Thymus (tissue), 11 donors: ENCODE data around the gene SOS1. TPM values are rescaled to one million over a fixed set of nuclear protein-coding genes. Genes with fewer than 3 reads are reported as not detected.
A peak's percentile ranks its signal among the peaks of the same experiment; 100 is the strongest.

Experiments
- DNase-seq, 9 donors: peaks; one replicate each; pipeline ENCODE4 v3.0.0-alpha.2; 2013; ENCODE audit warnings: low spot score in 9 of 9, low read depth in 6 of 9, missing footprints in 1 of 9
- H3K27ac ChIP-seq, 2 donors: one replicate each; pipeline ENCODE4 v1.5.1; 2013; ENCODE audit warnings: control low read depth in 1 of 2, low read depth in 1 of 2, low read length in 1 of 2, mild to moderate bottlenecking in 1 of 2, moderate library complexity in 1 of 2
- H3K27me3 ChIP-seq, 2 donors: one replicate each; pipeline ENCODE4 v1.5.1; 2013; ENCODE audit warnings: low read length in 1 of 2; ENCODE audit not compliant: control insufficient read depth in 2 of 2, insufficient read depth in 1 of 2
- H3K36me3 ChIP-seq, 2 donors: one replicate each; pipeline ENCODE4 v1.5.1; 2013; ENCODE audit warnings: low read length in 1 of 2, mild to moderate bottlenecking in 1 of 2, moderate library complexity in 1 of 2; ENCODE audit not compliant: control insufficient read depth in 2 of 2, insufficient read depth in 2 of 2
- H3K4me1 ChIP-seq, 2 donors: one replicate each; pipeline ENCODE4 v1.5.1; 2013; ENCODE audit warnings: low read length in 2 of 2; ENCODE audit not compliant: control insufficient read depth in 2 of 2, insufficient read depth in 2 of 2
- H3K4me3 ChIP-seq, 2 donors: one replicate each; pipeline ENCODE4 v1.5.1; 2013; ENCODE audit warnings: low read length in 2 of 2, control low read depth in 1 of 2, mild to moderate bottlenecking in 1 of 2
- H3K9me3 ChIP-seq, 2 donors: one replicate each; pipeline ENCODE4 v1.5.1; 2013; ENCODE audit warnings: low read length in 1 of 2, mild to moderate bottlenecking in 1 of 2; ENCODE audit not compliant: control insufficient read depth in 2 of 2, insufficient read depth in 1 of 2
- WGBS: extraction: QIAGEN DNeasy Blood & Tissue Kit; methylation state at CpG from one replicate; pipeline ENCODE4 v1.1.7; 2013; 5-methylcytosine and 5-hydroxymethylcytosine counted together
- polyA plus RNA-seq: library from polyadenylated mRNA; stranded (reverse); fragments of 200-250 nt; gene quantifications from one replicate; pipeline ENCODE4 v1.2.3, GENCODE V29; 2013
- total RNA-seq: library from RNA; stranded (reverse); fragments of 120-200 nt; gene quantifications from one replicate; pipeline ENCODE4 v1.2.4, GENCODE V29; 2013
- donor health status: healthy.

Gene SOS1
- total and polyA plus RNA-seq, 2 donors = 10.4 to 12.5 TPM

GRCh38 chr2:38981670-38982357, 139.0 kb downstream of the SOS1 start:
- Histone ChIP-seq H3K36me3 (peaks cover 5 to 16% of the 10 kb centered on the region in 2 donors), H3K27me3 (no peaks in the 10 kb centered on the region), H3K4me3 (no peak overlapping the region), H3K27ac (no peak overlapping the region), H3K4me1 (peaks cover 5 to 6% of the 10 kb centered on the region in 2 donors), H3K9me3 (no peaks in the 10 kb centered on the region)
- WGBS = 97% methylated on average over 8 of the region's 8 CpGs
- no peak for DNase-seq

- Histone ChIP-seq H3K9me3 (no peaks in the 10 kb centered on the region), H3K36me3 (peaks cover 5 to 14% of the 10 kb centered on the region in 2 donors), H3K27ac (no peak overlapping the region), H3K4me1 (peaks cover 5 to 6% of the 10 kb centered on the region in 2 donors), H3K27me3 (no peaks in the 10 kb centered on the region), H3K4me3 (no peak overlapping the region)
- DNase-seq = no peak
- 96% methylated on average over 3 of the region's 3 CpGs for WGBS
These were observed 139.7 kb downstream of the SOS1 start for GRCh38 chr2:38981003-38981669.

- Histone ChIP-seq H3K36me3 (peaks cover 0 to 3% of the 10 kb centered on the region in 2 donors), H3K27ac (no peak overlapping the region), H3K4me1 (peaks cover 5 to 6% of the 10 kb centered on the region in 2 donors), H3K9me3 (no peaks in the 10 kb centered on the region), H3K27me3 (no peaks in the 10 kb centered on the region), H3K4me3 (no peak overlapping the region)
- DNase-seq = no peak
- 97% methylated on average over 3 of the region's 3 CpGs for WGBS
These were observed 141.9 kb downstream of the SOS1 start for GRCh38 chr2:38978908-38979307.

- Histone ChIP-seq H3K4me1 (peaks cover 5 to 6% of the 10 kb centered on the region in 2 donors), H3K27me3 (no peaks in the 10 kb centered on the region), H3K27ac (no peak overlapping the region), H3K4me3 (no peak overlapping the region), H3K9me3 (no peaks in the 10 kb centered on the region), H3K36me3 (peaks cover 0 to 3% of the 10 kb centered on the region in 2 donors)
- 69% methylated on average over 5 of the region's 5 CpGs for WGBS
- DNase-seq = peak in 4 of 9 donors; percentile 9 to 56 (median 18)
These were observed 142.5 kb downstream of the SOS1 start for GRCh38 chr2:38978296-38978903.

- H3K9me3 ChIP-seq = no peaks in the 10 kb centered on the region
- H3K4me3 ChIP-seq = no peak overlapping the region
- peaks cover 0 to 3% of the 10 kb centered on the region in 2 donors for H3K36me3 ChIP-seq
- no peak for DNase-seq
- H3K4me1 ChIP-seq = peaks cover 5 to 6% of the 10 kb centered on the region in 2 donors
- 83% methylated on average over 3 of the region's 3 CpGs for WGBS
- H3K27ac ChIP-seq = no peak overlapping the region
- no peaks in the 10 kb centered on the region for H3K27me3 ChIP-seq
These were observed 143.8 kb downstream of the SOS1 start for GRCh38 chr2:38977047-38977446.

- DNase-seq = no peak
- no peak overlapping the region for H3K27ac ChIP-seq
- peaks cover 0 to 3% of the 10 kb centered on the region in 2 donors for H3K36me3 ChIP-seq
- no peaks in the 10 kb centered on the region for H3K27me3 ChIP-seq
- peaks cover 5 to 6% of the 10 kb centered on the region in 2 donors for H3K4me1 ChIP-seq
- H3K4me3 ChIP-seq = no peak overlapping the region
- no peaks in the 10 kb centered on the region for H3K9me3 ChIP-seq
- 95% methylated on average over 6 of the region's 6 CpGs for WGBS
These were observed 145.8 kb downstream of the SOS1 start for GRCh38 chr2:38975042-38975441.

- H3K4me1 ChIP-seq = no peaks in the 10 kb centered on the region
- no peaks in the 10 kb centered on the region for H3K27me3 ChIP-seq
- H3K4me3 ChIP-seq = no peak overlapping the region
- DNase-seq = no peak
- peaks cover 0 to 3% of the 10 kb centered on the region in 2 donors for H3K36me3 ChIP-seq
- H3K9me3 ChIP-seq = no peaks in the 10 kb centered on the region
- no peak overlapping the region for H3K27ac ChIP-seq
These were observed 147.6 kb downstream of the SOS1 start for GRCh38 chr2:38973266-38973665.

- H3K9me3 ChIP-seq = no peaks in the 10 kb centered on the region
- H3K4me1 ChIP-seq = no peaks in the 10 kb centered on the region
- H3K36me3 ChIP-seq = no peaks in the 10 kb centered on the region
- H3K4me3 ChIP-seq = no peak overlapping the region
- no peak for DNase-seq
- H3K27me3 ChIP-seq = no peaks in the 10 kb centered on the region
- no peak overlapping the region for H3K27ac ChIP-seq
- 97% methylated on average over 4 of the region's 4 CpGs for WGBS
These were observed 149.5 kb downstream of the SOS1 start for GRCh38 chr2:38971377-38971776.

- H3K4me3 ChIP-seq = no peak overlapping the region
- H3K27me3 ChIP-seq = no peaks in the 10 kb centered on the region
- DNase-seq = no peak
- H3K9me3 ChIP-seq = no peaks in the 10 kb centered on the region
- H3K36me3 ChIP-seq = no peaks in the 10 kb centered on the region
- no peaks in the 10 kb centered on the region for H3K4me1 ChIP-seq
- 96% methylated on average over 2 of the region's 2 CpGs for WGBS
- H3K27ac ChIP-seq = no peak overlapping the region
These were observed 152.8 kb downstream of the SOS1 start for GRCh38 chr2:38968021-38968420.
